DOHH2 (cell line): ENCODE results near the gene PPIL1.

Experiments
- CTCF ChIP-seq: fragments of 200-600 bp; sonication (generic); IDR thresholded peaks from one replicate; pipeline ENCODE4 v1.5.1; 2014; ENCODE audit warnings: antibody characterized with exemption, mild to moderate bottlenecking, low read depth, low read length; ENCODE audit not compliant: poor library complexity, severe bottlenecking
- EZH2phosphoT487 ChIP-seq: fragments of 200-600 bp; sonication (generic); IDR thresholded peaks from 2 replicates; pipeline ENCODE4 v1.6.1; 2017; ENCODE audit warnings: borderline replicate concordance, mild to moderate bottlenecking, antibody characterized with exemption, low read length, moderate library complexity, mixed read lengths

DNA sequence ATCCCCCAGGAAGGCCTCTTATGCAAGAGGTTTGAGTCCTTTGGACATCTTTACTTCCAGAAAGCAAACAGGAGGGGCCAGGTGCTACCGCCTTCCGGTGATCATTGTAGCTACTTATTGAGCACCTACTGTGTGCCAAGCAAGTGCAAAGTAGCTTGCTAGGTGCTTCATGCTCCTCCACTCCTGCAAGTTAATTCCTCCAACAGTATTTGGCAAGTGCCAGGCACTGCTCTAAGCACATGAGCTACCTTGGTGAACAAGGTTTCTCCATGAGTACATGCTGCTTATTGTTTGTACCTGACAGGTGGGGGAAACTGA lies 37.6 kb downstream of the PPIL1 start:
- TF ChIP-seq CTCF (no peak), EZH2phosphoT487 (no peak)
